NCI-H2227 treated with DMSO at 0.1 percent for 48 hours (cell line): ENCODE results near the gene GNA12.

Experiments
- DNase-seq: peaks from one replicate; lab custom pipeline; 2025; lab: John Stamatoyannopoulos, UW

Gene GNA12

GRCh38 chr7:2802504-2803341 lies 41.4 kb downstream of the GNA12 start:
- no peak for DNase-seq

- no peak for DNase-seq
These were observed 42.0 kb downstream of the GNA12 start for GRCh38 chr7:2802101-2802500.

GRCh38 chr7:2800931-2801688 lies 43.0 kb downstream of the GNA12 start:
- DNase-seq = no peak

GRCh38 chr7:2800220-2800930 lies 43.7 kb downstream of the GNA12 start:
- no peak for DNase-seq

GRCh38 chr7:2799253-2799652 lies 44.9 kb downstream of the GNA12 start:
- no peak for DNase-seq

- DNase-seq = no peak
These were observed 45.4 kb downstream of the GNA12 start for GRCh38 chr7:2798669-2799068.

- no peak for DNase-seq
These were observed 47.5 kb downstream of the GNA12 start for GRCh38 chr7:2796358-2797352.

GRCh38 chr7:2795906-2796305 lies 48.2 kb downstream of the GNA12 start:
- DNase-seq = no peak

- no peak for DNase-seq
These were observed 49.1 kb downstream of the GNA12 start for GRCh38 chr7:2794836-2795636.

GRCh38 chr7:2792856-2793487 lies 51.1 kb downstream of the GNA12 start:
- DNase-seq = no peak

GRCh38 chr7:2792235-2792634 lies 51.9 kb downstream of the GNA12 start:
- no peak for DNase-seq

GRCh38 chr7:2791390-2791789 lies 52.7 kb downstream of the GNA12 start:
- no peak for DNase-seq

GRCh38 chr7:2787251-2787951 lies 56.7 kb downstream of the GNA12 start:
- DNase-seq = no peak

- no peak for DNase-seq
These were observed 57.4 kb downstream of the GNA12 start for GRCh38 chr7:2786607-2787116.

- DNase-seq = no peak
These were observed 59.0 kb downstream of the GNA12 start for GRCh38 chr7:2785071-2785500.

- no peak for DNase-seq
These were observed 61.5 kb downstream of the GNA12 start for GRCh38 chr7:2782565-2782964.

GRCh38 chr7:2782121-2782520 lies 62.0 kb downstream of the GNA12 start:
- DNase-seq = no peak

- DNase-seq = no peak
These were observed 62.5 kb downstream of the GNA12 start for GRCh38 chr7:2781636-2782035.

- no peak for DNase-seq
These were observed 65.1 kb downstream of the GNA12 start for GRCh38 chr7:2779051-2779450.
